GM08714 (cell line): Measurements from ENCODE around the gene COQ2.
"Not testable (repeated sequence)": the region's sequence is repeated elsewhere in the genome, so short reads cannot be mapped to it uniquely, and the experiment has no call there.

Source experiments
- H3K4me3 ChIP-seq: fragments of 200-500 bp; sonication (Bioruptor generic); 2 replicates; pipeline ENCODE4 v1.5.1; 2014; ENCODE audit warnings: mild to moderate bottlenecking, low read length, inconsistent platforms
- ZNF274 ChIP-seq: IDR thresholded peaks from 2 replicates; pipeline ENCODE4 v1.6.1; 2012; ENCODE audit warnings: mild to moderate bottlenecking, low read depth, low read length

Gene COQ2

GRCh38 chr4:83284193-83285054 is at the start of gene COQ2:
Gene COQ2, minus strand, starts transcription at chr4:83284798. Its CDS starts 34 bp downstream, at chr4:83284764.
- no peak for TF ChIP-seq ZNF274
- peak within 1 kb of the TSS; percentile 92 for H3K4me3 ChIP-seq

GRCh38 chr4:83331956-83332355 is 47.4 kb upstream of the COQ2 start:
- no peak for TF ChIP-seq ZNF274
- H3K4me3 ChIP-seq: no peak overlapping the region

GRCh38 chr4:83329521-83330110 is 45.0 kb upstream of the COQ2 start:
- no peak overlapping the region for H3K4me3 ChIP-seq
- TF ChIP-seq ZNF274: no peak

- H3K4me3 ChIP-seq: no peak overlapping the region
- TF ChIP-seq ZNF274: no peak
Observed at GRCh38 chr4:83328521-83329187, 44.1 kb upstream of the COQ2 start.

- no peak for TF ChIP-seq ZNF274
- H3K4me3 ChIP-seq: no peak overlapping the region
Observed at GRCh38 chr4:83326546-83326945, 41.9 kb upstream of the COQ2 start.

GRCh38 chr4:83325306-83325705 is 40.7 kb upstream of the COQ2 start:
- H3K4me3 ChIP-seq: not testable (repeated sequence)

- no peak overlapping the region for H3K4me3 ChIP-seq
- no peak for TF ChIP-seq ZNF274
Observed at GRCh38 chr4:83323136-83323535, 38.5 kb upstream of the COQ2 start.

- H3K4me3 ChIP-seq: no peak overlapping the region
- TF ChIP-seq ZNF274: no peak
Observed at GRCh38 chr4:83320548-83320947, 36.0 kb upstream of the COQ2 start.

- no peak for TF ChIP-seq ZNF274
- no peak overlapping the region for H3K4me3 ChIP-seq
Observed at GRCh38 chr4:83318666-83319065, 34.1 kb upstream of the COQ2 start.

- no peak overlapping the region for H3K4me3 ChIP-seq
- TF ChIP-seq ZNF274: no peak
Observed at GRCh38 chr4:83317671-83318070, 33.1 kb upstream of the COQ2 start.

- no peak for TF ChIP-seq ZNF274
- H3K4me3 ChIP-seq: no peak overlapping the region
Observed at GRCh38 chr4:83316459-83317165, 32.0 kb upstream of the COQ2 start.

GRCh38 chr4:83315341-83315870 is 30.8 kb upstream of the COQ2 start:
- no peak for TF ChIP-seq ZNF274
- H3K4me3 ChIP-seq: no peak overlapping the region

- no peak overlapping the region for H3K4me3 ChIP-seq
- TF ChIP-seq ZNF274: no peak
Observed at GRCh38 chr4:83308672-83309071, 24.1 kb upstream of the COQ2 start.

- no peak overlapping the region for H3K4me3 ChIP-seq
- TF ChIP-seq ZNF274: no peak
Observed at GRCh38 chr4:83307920-83308319, 23.3 kb upstream of the COQ2 start.
